ENCODE measurements around the gene PAM.

GRCh38 chr5:102930244-102930643 is 175.1 kb downstream of the PAM start:
- TF ChIP-seq CTCF (IDR thresholded peaks at IDR 0.05; ENCODE audit: poor library complexity, severe bottlenecking): no peak
- no peak for TF ChIP-seq RAD21 (conservative IDR thresholded peaks at IDR 0.05)
- TF ChIP-seq EZH2 (IDR thresholded peaks at IDR 0.05; ENCODE audit: borderline replicate concordance, insufficient read depth, low read length, poor library complexity, severe bottlenecking): no peak
- TF ChIP-seq, protein P1, sequence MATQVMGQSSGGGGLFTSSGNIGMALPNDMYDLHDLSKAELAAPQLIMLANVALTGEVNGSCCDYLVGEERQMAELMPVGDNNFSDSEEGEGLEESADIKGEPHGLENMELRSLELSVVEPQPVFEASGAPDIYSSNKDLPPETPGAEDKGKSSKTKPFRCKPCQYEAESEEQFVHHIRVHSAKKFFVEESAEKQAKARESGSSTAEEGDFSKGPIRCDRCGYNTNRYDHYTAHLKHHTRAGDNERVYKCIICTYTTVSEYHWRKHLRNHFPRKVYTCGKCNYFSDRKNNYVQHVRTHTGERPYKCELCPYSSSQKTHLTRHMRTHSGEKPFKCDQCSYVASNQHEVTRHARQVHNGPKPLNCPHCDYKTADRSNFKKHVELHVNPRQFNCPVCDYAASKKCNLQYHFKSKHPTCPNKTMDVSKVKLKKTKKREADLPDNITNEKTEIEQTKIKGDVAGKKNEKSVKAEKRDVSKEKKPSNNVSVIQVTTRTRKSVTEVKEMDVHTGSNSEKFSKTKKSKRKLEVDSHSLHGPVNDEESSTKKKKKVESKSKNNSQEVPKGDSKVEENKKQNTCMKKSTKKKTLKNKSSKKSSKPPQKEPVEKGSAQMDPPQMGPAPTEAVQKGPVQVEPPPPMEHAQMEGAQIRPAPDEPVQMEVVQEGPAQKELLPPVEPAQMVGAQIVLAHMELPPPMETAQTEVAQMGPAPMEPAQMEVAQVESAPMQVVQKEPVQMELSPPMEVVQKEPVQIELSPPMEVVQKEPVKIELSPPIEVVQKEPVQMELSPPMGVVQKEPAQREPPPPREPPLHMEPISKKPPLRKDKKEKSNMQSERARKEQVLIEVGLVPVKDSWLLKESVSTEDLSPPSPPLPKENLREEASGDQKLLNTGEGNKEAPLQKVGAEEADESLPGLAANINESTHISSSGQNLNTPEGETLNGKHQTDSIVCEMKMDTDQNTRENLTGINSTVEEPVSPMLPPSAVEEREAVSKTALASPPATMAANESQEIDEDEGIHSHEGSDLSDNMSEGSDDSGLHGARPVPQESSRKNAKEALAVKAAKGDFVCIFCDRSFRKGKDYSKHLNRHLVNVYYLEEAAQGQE (IDR thresholded peaks at IDR 0.05; ENCODE audit: borderline replicate concordance): no peak
- no peak for TF ChIP-seq EP300 (conservative IDR thresholded peaks at IDR 0.05; ENCODE audit: poor library complexity, severe bottlenecking)
- TF ChIP-seq MXI1 (conservative IDR thresholded peaks at IDR 0.05; ENCODE audit: poor library complexity, severe bottlenecking): no peak
- TF ChIP-seq POLR2AphosphoS5 (IDR thresholded peaks at IDR 0.05): no peak

Data from neural cell (in vitro differentiated cells).